K562 (cell line): Measurements from ENCODE around the gene BAD. TPM values are rescaled to one million over a fixed set of nuclear protein-coding genes. Genes with fewer than 3 reads are reported as not detected.

Source experiments
- BRF1 ChIP-seq: IDR thresholded peaks from 3 replicates; pipeline ENCODE4 v1.6.1; 2011; ENCODE audit warnings: borderline replicate concordance, mild to moderate bottlenecking; ENCODE audit not compliant: insufficient read length; ENCODE audit errors: extremely low read depth
- CHD2 ChIP-seq: IDR thresholded peaks from 2 replicates; pipeline ENCODE4 v1.6.1; 2011; ENCODE audit warnings: low read depth, low read length
- EZH2 ChIP-seq: IDR thresholded peaks from 2 replicates; pipeline ENCODE4 v1.6.1; 2012; ENCODE audit warnings: low read depth, mild to moderate bottlenecking, inconsistent platforms, low read length, borderline replicate concordance
- HMG20A ChIP-seq: fragments of 450-650 bp; formaldehyde crosslinking; conservative IDR thresholded peaks from 2 replicates; pipeline ENCODE4 v1.4.0; 2020; ENCODE audit warnings: mild to moderate bottlenecking, mixed read lengths
- KAT2B ChIP-seq: IDR thresholded peaks from one replicate; pipeline ENCODE4 v1.6.1; 2012; ENCODE audit warnings: low read depth, mild to moderate bottlenecking, control low read depth, inconsistent platforms, low read length, moderate library complexity
- KDM4B ChIP-seq, 2 experiments: fragments of 450-650 bp in 1 of 2; sonication (generic) in 1 of 2; IDR thresholded peaks; 2 replicates each; pipeline ENCODE4 v1.6.1; 2016 to 2017; ENCODE audit warnings: borderline replicate concordance in 2 of 2, antibody characterized with exemption in 1 of 2, low read depth in 1 of 2, mild to moderate bottlenecking in 1 of 2
- MAZ ChIP-seq, 2 experiments: fragments of 450-650 bp in 1 of 2; sonication (generic) in 1 of 2; formaldehyde crosslinking; IDR thresholded peaks in 1 of 2; conservative IDR thresholded peaks in 1 of 2; 2 replicates each; pipeline versions ENCODE4 v1.4.0 to v1.5.0; 2020; ENCODE audit warnings: mild to moderate bottlenecking in 1 of 2, missing genetic modification reagents in 1 of 2
- NFIC ChIP-seq: fragments of 450-650 bp; IDR thresholded peaks from 2 replicates; pipeline ENCODE4 v1.6.1; 2017; ENCODE audit warnings: mild to moderate bottlenecking, inconsistent platforms
- NFYB ChIP-seq: IDR thresholded peaks from 2 replicates; pipeline ENCODE4 v1.6.1; 2011; ENCODE audit warnings: mild to moderate bottlenecking, moderate library complexity; ENCODE audit not compliant: insufficient read length; ENCODE audit errors: extremely low read depth
- POLR2AphosphoS2 ChIP-seq: IDR thresholded peaks from 2 replicates; pipeline ENCODE4 v1.6.1; 2012; ENCODE audit warnings: low read length, improper control_type of control experiment
- POLR2AphosphoS5 ChIP-seq: IDR thresholded peaks from 2 replicates; pipeline ENCODE4 v1.6.1; 2011; ENCODE audit warnings: mild to moderate bottlenecking, low read depth, low read length, moderate library complexity; ENCODE audit not compliant: control insufficient read depth, insufficient read depth
- POU5F1 ChIP-seq: fragments of 150-350 bp; IDR thresholded peaks from 2 replicates; pipeline ENCODE4 v1.6.1; 2014; ENCODE audit warnings: borderline replicate concordance, low read length, low read depth, mild to moderate bottlenecking; ENCODE audit not compliant: partially characterized antibody
- RBM14 ChIP-seq: fragments of 200-400 bp; formaldehyde crosslinking; IDR thresholded peaks from 2 replicates; pipeline ENCODE4 v1.6.1; 2018; ENCODE audit warnings: low read depth, mild to moderate bottlenecking, low read length, moderate library complexity, borderline replicate concordance; ENCODE audit not compliant: insufficient read depth
- SAP30 ChIP-seq: fragments of 200-600 bp; sonication (generic); IDR thresholded peaks from 2 replicates; pipeline ENCODE4 v1.6.1; 2012; ENCODE audit warnings: borderline replicate concordance, low read depth, mild to moderate bottlenecking, moderate library complexity, low read length, control low read depth, inconsistent platforms; ENCODE audit not compliant: insufficient read depth, poor library complexity, severe bottlenecking
- SP1 ChIP-seq: sonication (generic); formaldehyde crosslinking; IDR thresholded peaks from 2 replicates; pipeline ENCODE4 v1.8.1; 2022; ENCODE audit warnings: mild to moderate bottlenecking, missing genetic modification reagents
- TEAD4 ChIP-seq, 2 experiments: sonication (generic) in 1 of 2; formaldehyde crosslinking in 1 of 2; IDR thresholded peaks; 2 replicates each; pipeline versions ENCODE4 v1.6.1 to v1.8.0; 2012 to 2022; ENCODE audit warnings: borderline replicate concordance in 1 of 2, inconsistent platforms in 1 of 2, low read length in 1 of 2, mild to moderate bottlenecking in 1 of 2, missing genetic modification reagents in 1 of 2
- ZNF12 ChIP-seq: sonication (generic); formaldehyde crosslinking; IDR thresholded peaks from 2 replicates; pipeline ENCODE4 v1.4.0; 2020; ENCODE audit warnings: mild to moderate bottlenecking, missing genetic modification reagents
- ZNF133 ChIP-seq: fragments of 250-450 bp; sonication (Bioruptor Pico); IDR thresholded peaks from 2 replicates; pipeline ENCODE4 v1.4.0; 2020; ENCODE audit warnings: mild to moderate bottlenecking
- ZNF780A ChIP-seq: fragments of 250-450 bp; sonication (Bioruptor Pico); IDR thresholded peaks from 2 replicates; pipeline ENCODE4 v1.5.0; 2021; ENCODE audit warnings: mild to moderate bottlenecking
- polyA plus RNA-seq, 8 experiments: library from polyadenylated mRNA; depleted of rRNA in 4 of 8; stranded (reverse) in 5 of 8; unstranded in 3 of 8; fragments of >200 nt; fragmentation: Nextera tagmentation in 2 of 8; fragmentation: Illumina TruSeq in 1 of 8; extraction: Ambion mirVana in 2 of 8; extraction: Trizol in 1 of 8; gene quantifications; 2 replicates each; pipeline versions ENCODE4 v1.2.1 to v1.2.3, GENCODE V29; 2011 to 2014; ENCODE audit warnings: inconsistent platforms in 1 of 8, missing spikeins in 1 of 8
- total RNA-seq, 7 experiments: library from RNA; depleted of rRNA in 6 of 7; stranded (reverse); fragments of >200 nt in 6 of 7; fragmentation: Illumina TruSeq in 2 of 7; extraction: Trizol in 2 of 7; gene quantifications; 2 replicates each; pipeline versions ENCODE4 v1.2.1 to v1.2.3, GENCODE V29; 2011 to 2021; ENCODE audit warnings: low replicate concordance in 1 of 7
- TF ChIP-seq, protein P1 (sequence below), 3 experiments: fragments of 200-800 bp in 1 of 3; fragments of 250-450 bp in 1 of 3; fragments of 450-650 bp in 1 of 3; sonication (Bioruptor Pico) in 1 of 3; sonication (Bioruptor generic) in 1 of 3; formaldehyde crosslinking in 1 of 3; IDR thresholded peaks; 2 replicates each; pipeline versions ENCODE4 v1.6.1 to v1.8.0; 2016 to 2022; ENCODE audit warnings: mild to moderate bottlenecking in 2 of 3, missing genetic modification characterization in 2 of 3, missing compliant biosample characterization in 1 of 3, moderate library complexity in 1 of 3
- TF ChIP-seq, protein P2 (sequence below): fragments of 450-650 bp; formaldehyde crosslinking; IDR thresholded peaks from 2 replicates; pipeline ENCODE4 v1.4.0; 2020; ENCODE audit warnings: mild to moderate bottlenecking, moderate library complexity

The BAD gene
- total and polyA plus RNA-seq, 9 of the 15 experiments (the other 6 are each of a cell fraction or from before 2014, with no cell fraction given) = 0.61 to 45.6 (median 11.8) TPM

DNA sequence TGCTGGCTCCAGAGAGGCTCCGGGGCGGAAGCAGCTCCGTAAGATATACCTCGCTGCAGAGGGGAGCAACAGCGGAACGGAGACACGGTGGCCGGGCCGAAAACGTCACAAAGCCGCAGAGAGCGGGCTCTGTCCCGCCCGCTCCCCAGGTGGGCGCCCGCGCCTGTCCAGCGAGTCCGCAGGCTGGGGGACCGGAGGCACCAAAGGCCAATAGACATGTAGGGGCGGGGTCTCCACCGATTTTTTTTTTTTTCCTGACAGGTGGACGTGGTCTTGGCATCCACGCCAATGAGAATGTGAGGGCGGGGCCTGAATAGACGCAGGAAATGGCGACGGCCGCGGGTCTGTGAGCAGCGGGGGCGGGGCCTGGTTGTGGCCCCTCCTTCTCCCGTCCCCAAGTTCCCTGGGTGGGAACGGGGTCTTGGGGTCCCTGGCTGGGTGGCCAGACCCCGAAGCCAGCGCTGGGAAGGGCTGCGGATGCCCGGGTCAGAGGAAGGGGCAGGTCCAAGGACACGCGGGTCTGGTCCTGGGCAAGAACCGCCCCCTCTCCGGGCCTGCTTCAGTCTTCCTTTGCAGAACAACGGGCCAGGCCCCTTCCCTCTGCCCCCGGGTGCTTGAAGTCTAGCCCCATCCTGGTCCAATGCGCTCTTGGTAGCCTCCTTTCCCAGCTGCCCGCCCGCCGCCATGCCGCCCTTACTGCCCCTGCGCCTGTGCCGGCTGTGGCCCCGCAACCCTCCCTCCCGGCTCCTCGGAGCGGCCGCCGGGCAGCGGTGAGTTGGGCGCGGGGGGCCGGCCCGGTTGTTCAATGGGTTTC, 54.1 kb downstream of the BAD start, which contains the start of gene DNAJC4 (continued):
- TF ChIP-seq NFIC = 0 out of 2 replicates have a peak, but pooled peaks have one; percentile 4
- TF ChIP-seq POLR2AphosphoS5 = peak; percentile 39; the same call in 1 of the 2 replicates
- 0 out of 2 replicates have a peak, but pooled peaks have one; percentile 26 for TF ChIP-seq CHD2
- TF ChIP-seq POLR2AphosphoS2 = peak; percentile 95
- TF ChIP-seq RBM14 = no peak
- peak; percentile 35 for TF ChIP-seq POU5F1
- TF ChIP-seq ZNF133 (CRISPR knock-in tag) = no peak
- no peak for TF ChIP-seq BRF1
- TF ChIP-seq ZNF12 (CRISPR knock-in tag) = peak; percentile 69; the same call in 1 of the 2 replicates
- peak; percentile 86 for TF ChIP-seq SP1 (CRISPR knock-in tag)
- TF ChIP-seq HMG20A (CRISPR knock-in tag) = no peak
- TF ChIP-seq, protein P1, sequence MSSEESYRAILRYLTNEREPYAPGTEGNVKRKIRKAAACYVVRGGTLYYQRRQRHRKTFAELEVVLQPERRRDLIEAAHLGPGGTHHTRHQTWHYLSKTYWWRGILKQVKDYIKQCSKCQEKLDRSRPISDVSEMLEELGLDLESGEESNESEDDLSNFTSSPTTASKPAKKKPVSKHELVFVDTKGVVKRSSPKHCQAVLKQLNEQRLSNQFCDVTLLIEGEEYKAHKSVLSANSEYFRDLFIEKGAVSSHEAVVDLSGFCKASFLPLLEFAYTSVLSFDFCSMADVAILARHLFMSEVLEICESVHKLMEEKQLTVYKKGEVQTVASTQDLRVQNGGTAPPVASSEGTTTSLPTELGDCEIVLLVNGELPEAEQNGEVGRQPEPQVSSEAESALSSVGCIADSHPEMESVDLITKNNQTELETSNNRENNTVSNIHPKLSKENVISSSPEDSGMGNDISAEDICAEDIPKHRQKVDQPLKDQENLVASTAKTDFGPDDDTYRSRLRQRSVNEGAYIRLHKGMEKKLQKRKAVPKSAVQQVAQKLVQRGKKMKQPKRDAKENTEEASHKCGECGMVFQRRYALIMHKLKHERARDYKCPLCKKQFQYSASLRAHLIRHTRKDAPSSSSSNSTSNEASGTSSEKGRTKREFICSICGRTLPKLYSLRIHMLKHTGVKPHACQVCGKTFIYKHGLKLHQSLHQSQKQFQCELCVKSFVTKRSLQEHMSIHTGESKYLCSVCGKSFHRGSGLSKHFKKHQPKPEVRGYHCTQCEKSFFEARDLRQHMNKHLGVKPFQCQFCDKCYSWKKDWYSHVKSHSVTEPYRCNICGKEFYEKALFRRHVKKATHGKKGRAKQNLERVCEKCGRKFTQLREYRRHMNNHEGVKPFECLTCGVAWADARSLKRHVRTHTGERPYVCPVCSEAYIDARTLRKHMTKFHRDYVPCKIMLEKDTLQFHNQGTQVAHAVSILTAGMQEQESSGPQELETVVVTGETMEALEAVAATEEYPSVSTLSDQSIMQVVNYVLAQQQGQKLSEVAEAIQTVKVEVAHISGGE (CRISPR knock-in tag; IDR thresholded peaks at IDR 0.05) = peak in 1 of 3 experiments; percentile 66; a peak in 1 of 6 replicates
- peak; percentile 61 to 67; a peak in 3 of 4 replicates for TF ChIP-seq MAZ (CRISPR knock-in tag; conservative IDR thresholded peaks at IDR 0.05 in 1 of 2, IDR thresholded peaks at IDR 0.05 in 1 of 2)
- TF ChIP-seq EZH2 = no peak
- TF ChIP-seq KAT2B = no peak
- TF ChIP-seq SAP30 = peak; percentile 67
- no peak for TF ChIP-seq KDM4B (IDR thresholded peaks at IDR 0.05; ENCODE audit: borderline replicate concordance in 2 of 2, low read depth in 1 of 2)
- TF ChIP-seq TEAD4 (IDR thresholded peaks at IDR 0.05; ENCODE audit: low read length) = peak; percentile 18; the same call in 1 of the 2 replicates
- TF ChIP-seq TEAD4 (CRISPR knock-in tag; IDR thresholded peaks at IDR 0.05; ENCODE audit: borderline replicate concordance) = no peak
- 0 out of 2 replicates have a peak, but pooled peaks have one; percentile 13 for TF ChIP-seq ZNF780A (CRISPR knock-in tag)
- TF ChIP-seq NFYB = peak; percentile 39
- TF ChIP-seq, protein P2, sequence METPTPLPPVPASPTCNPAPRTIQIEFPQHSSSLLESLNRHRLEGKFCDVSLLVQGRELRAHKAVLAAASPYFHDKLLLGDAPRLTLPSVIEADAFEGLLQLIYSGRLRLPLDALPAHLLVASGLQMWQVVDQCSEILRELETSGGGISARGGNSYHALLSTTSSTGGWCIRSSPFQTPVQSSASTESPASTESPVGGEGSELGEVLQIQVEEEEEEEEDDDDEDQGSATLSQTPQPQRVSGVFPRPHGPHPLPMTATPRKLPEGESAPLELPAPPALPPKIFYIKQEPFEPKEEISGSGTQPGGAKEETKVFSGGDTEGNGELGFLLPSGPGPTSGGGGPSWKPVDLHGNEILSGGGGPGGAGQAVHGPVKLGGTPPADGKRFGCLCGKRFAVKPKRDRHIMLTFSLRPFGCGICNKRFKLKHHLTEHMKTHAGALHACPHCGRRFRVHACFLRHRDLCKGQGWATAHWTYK = no peak
